ENCODE results near the gene CCSER2. TPM values are rescaled to one million over a fixed set of nuclear protein-coding genes. Genes with fewer than 3 reads are reported as not detected.
"Not testable (repeated sequence)": the region's sequence is repeated elsewhere in the genome, so short reads cannot be mapped to it uniquely, and the experiment has no call there.

The CCSER2 gene
- total RNA-seq, 1 donor from 2014 or later, result 18.5 TPM

GRCh38 chr10:84429926-84430520 is 101.6 kb downstream of the CCSER2 start:
- DNase-seq (ENCODE audit: low spot score in 2 of 2), result peak in 1 of 2 donors; percentile 76
- H3K36me3 ChIP-seq, result peaks cover 0 to 3% of the 10 kb centered on the region in 2 donors
- peak; percentile 31 to 57 (median 55) for TF ChIP-seq CTCF (IDR thresholded peaks at IDR 0.05)
- H3K4me1 ChIP-seq, result peaks cover 0 to 27% of the 10 kb centered on the region in 2 donors
- H3K27me3 ChIP-seq, result no peaks in the 10 kb centered on the region
- no peak overlapping the region for H3K27ac ChIP-seq
- intact Hi-C loops (cut with DNase I), result loop anchor here (5.0 kb wide), 1 partner anchor 107 kb away; no protein-coding TSS in a partner anchor
- no peaks in the 10 kb centered on the region for H3K9me3 ChIP-seq
- no peak overlapping the region for H3K4me3 ChIP-seq

GRCh38 chr10:84432891-84433290 is 104.5 kb downstream of the CCSER2 start:
- Histone ChIP-seq H3K9me3 (no peaks in the 10 kb centered on the region), H3K27me3 (no peaks in the 10 kb centered on the region), H3K27ac (no peak overlapping the region), H3K4me3 (no peak overlapping the region), H3K36me3 (peaks cover 0 to 3% of the 10 kb centered on the region in 2 donors), H3K4me1 (peaks cover 0 to 22% of the 10 kb centered on the region in 2 donors)
- DNase-seq (ENCODE audit: low spot score in 2 of 2), result no peak
- intact Hi-C loops (cut with DNase I), result no loop called here
- TF ChIP-seq CTCF (IDR thresholded peaks at IDR 0.05), result no peak

GRCh38 chr10:84440781-84441180 is 112.4 kb downstream of the CCSER2 start:
- no peak for DNase-seq (ENCODE audit: low spot score in 2 of 2)
- no peaks in the 10 kb centered on the region for H3K9me3 ChIP-seq
- no peaks in the 10 kb centered on the region for H3K27me3 ChIP-seq
- peaks cover 0 to 7% of the 10 kb centered on the region in 2 donors for H3K36me3 ChIP-seq
- H3K4me3 ChIP-seq, result peak overlapping the region in 1 of 2 donors; percentile 11
- intact Hi-C loops (cut with DNase I), result no loop called here
- TF ChIP-seq CTCF (IDR thresholded peaks at IDR 0.05), result no peak
- H3K4me1 ChIP-seq, result peaks cover 0 to 2% of the 10 kb centered on the region in 2 donors
- H3K27ac ChIP-seq, result peak overlapping the region in 1 of 2 donors; percentile 53

DNA sequence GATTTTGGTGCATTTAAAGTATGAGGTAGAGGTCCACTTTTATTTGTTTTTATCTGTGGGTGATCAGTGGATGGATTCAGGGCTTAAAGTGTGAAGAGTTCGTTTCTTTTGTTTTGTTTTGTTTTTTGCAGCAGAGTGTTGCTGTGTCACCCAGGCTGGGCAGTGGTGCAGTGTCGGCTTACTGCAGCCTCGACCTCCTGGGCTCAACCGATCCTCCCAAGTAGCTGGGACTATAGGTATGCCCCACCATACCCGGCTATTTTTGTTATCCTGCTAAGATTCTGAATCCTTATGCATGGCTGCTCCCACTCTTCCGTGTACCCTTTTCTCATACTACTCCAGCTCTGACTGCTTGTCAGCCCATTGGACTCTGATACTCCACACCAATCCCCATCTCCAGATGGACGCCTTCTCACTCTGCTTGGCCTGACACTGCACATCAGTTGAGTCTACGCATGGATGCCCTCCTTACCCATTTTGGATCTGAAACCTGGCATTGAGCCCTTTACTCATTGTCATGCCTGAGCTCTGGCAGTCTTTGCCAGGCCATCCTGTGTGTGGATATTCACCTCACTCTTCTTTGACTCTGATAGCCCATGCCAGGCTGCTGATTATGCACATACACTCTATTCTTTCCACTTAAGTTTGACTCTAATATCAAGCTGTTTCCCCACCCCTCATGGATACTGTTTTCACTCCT is 119.5 kb downstream of the CCSER2 start:
- Histone ChIP-seq H3K27ac (no peak overlapping the region), H3K9me3 (no peaks in the 10 kb centered on the region), H3K4me1 (no peaks in the 10 kb centered on the region), H3K4me3 (no peak overlapping the region), H3K36me3 (peaks cover 0 to 7% of the 10 kb centered on the region in 2 donors), H3K27me3 (no peaks in the 10 kb centered on the region)
- no peak for DNase-seq (ENCODE audit: low spot score in 2 of 2)
- intact Hi-C loops (cut with DNase I), result no loop called here
- no peak for TF ChIP-seq CTCF (IDR thresholded peaks at IDR 0.05)

- H3K4me3 ChIP-seq; H3K4me1 ChIP-seq; H3K27me3 ChIP-seq; intact Hi-C loops (cut with DNase I); H3K27ac ChIP-seq; H3K9me3 ChIP-seq; H3K36me3 ChIP-seq; DNase-seq (ENCODE audit: low spot score in 2 of 2): not testable (repeated sequence)
These were observed 121.0 kb downstream of the CCSER2 start for GRCh38 chr10:84449351-84449750.

GRCh38 chr10:84452003-84452402 is 123.6 kb downstream of the CCSER2 start:
- intact Hi-C loops (cut with DNase I), result no loop called here
- no peak for TF ChIP-seq CTCF (IDR thresholded peaks at IDR 0.05)
- no peaks in the 10 kb centered on the region for H3K9me3 ChIP-seq
- no peak for DNase-seq (ENCODE audit: low spot score in 2 of 2)
- H3K27me3 ChIP-seq, result no peaks in the 10 kb centered on the region
- no peak overlapping the region for H3K27ac ChIP-seq
- no peaks in the 10 kb centered on the region for H3K36me3 ChIP-seq
- H3K4me3 ChIP-seq, result no peak overlapping the region
- no peaks in the 10 kb centered on the region for H3K4me1 ChIP-seq
